Common myeloid progenitor, CD34-positive (primary cell): ENCODE results near the gene CRISPLD2.

Source experiments
- CTCF ChIA-PET: fragments of 350-600 bp; sonication (Branson Sonifier 250); formaldehyde crosslinking; loops from one replicate; lab custom pipeline; 2021; ENCODE audit warnings: antibody characterized with exemption; lab: Charles Lee
- POLR2A ChIA-PET: fragments of 350-600 bp; sonication (Branson Sonifier 250); formaldehyde crosslinking; loops from one replicate; lab custom pipeline; 2021; ENCODE audit warnings: antibody characterized with exemption; lab: Charles Lee
- DNase-seq, 3 donors: peaks; one replicate each; pipeline versions ENCODE4 v3.0.0 to v3.0.0-alpha.2; 2013
- H3K27ac ChIP-seq, 2 experiments: 1 replicate in 1 of 2; 2 replicates in 1 of 2; pipeline ENCODE4 v1.7.0; 2013; ENCODE audit warnings: inconsistent platforms in 2 of 2, low read length in 2 of 2, mild to moderate bottlenecking in 2 of 2, low read depth in 1 of 2, moderate library complexity in 1 of 2; ENCODE audit not compliant: severe bottlenecking in 2 of 2, insufficient read depth in 1 of 2, poor library complexity in 1 of 2
- H3K27me3 ChIP-seq, 5 experiments: replicated peaks in 2 of 5; 1 replicate in 3 of 5; 2 replicates in 2 of 5; pipeline versions ENCODE4 v1.6.1 to v1.7.0; 2013; ENCODE audit warnings: low read length in 4 of 5, mild to moderate bottlenecking in 2 of 5, moderate library complexity in 2 of 5, inconsistent platforms in 1 of 5; ENCODE audit not compliant: insufficient read depth in 5 of 5, control insufficient read depth in 4 of 5
- H3K36me3 ChIP-seq, 4 experiments: 1 replicate in 2 of 4; 2 replicates in 2 of 4; pipeline versions ENCODE4 v1.6.1 to v1.7.0; 2013; ENCODE audit warnings: low read length in 3 of 4, control low read depth in 1 of 4, mild to moderate bottlenecking in 1 of 4; ENCODE audit not compliant: control insufficient read depth in 4 of 4, insufficient read depth in 4 of 4
- H3K4me1 ChIP-seq, 4 experiments: 1 replicate in 3 of 4; 2 replicates in 1 of 4; pipeline versions ENCODE4 v1.6.1 to v1.7.1; 2013; ENCODE audit warnings: low read length in 3 of 4, mild to moderate bottlenecking in 3 of 4, control low read depth in 1 of 4, inconsistent platforms in 1 of 4, moderate library complexity in 1 of 4; ENCODE audit not compliant: control insufficient read depth in 4 of 4, insufficient read depth in 4 of 4; ENCODE audit errors: control extremely low read depth in 1 of 4
- H3K4me3 ChIP-seq, 7 experiments: 1 replicate in 4 of 7; 2 replicates in 3 of 7; pipeline versions ENCODE4 v1.5.1 to v1.7.0; 2013; ENCODE audit warnings: mild to moderate bottlenecking in 7 of 7, low read length in 6 of 7, moderate library complexity in 6 of 7, inconsistent platforms in 2 of 7, low read depth in 2 of 7, control low read depth in 1 of 7; ENCODE audit not compliant: insufficient read depth in 4 of 7, control insufficient read depth in 1 of 7; ENCODE audit errors: extremely low read depth in 1 of 7
- H3K9me3 ChIP-seq, 5 experiments: 1 replicate in 4 of 5; 2 replicates in 1 of 5; pipeline versions ENCODE4 v1.6.1 to v1.7.1; 2013; ENCODE audit warnings: low read length in 4 of 5, mild to moderate bottlenecking in 2 of 5, inconsistent platforms in 1 of 5, low read depth in 1 of 5, moderate library complexity in 1 of 5; ENCODE audit not compliant: control insufficient read depth in 4 of 5, insufficient read depth in 2 of 5; ENCODE audit errors: control extremely low read depth in 1 of 5
- WGBS: methylation state at CpG from one replicate; pipeline ENCODE4 v1.1.5; 2013; ENCODE audit not compliant: insufficient coverage; 5-methylcytosine and 5-hydroxymethylcytosine counted together

CRISPLD2 gene

DNA sequence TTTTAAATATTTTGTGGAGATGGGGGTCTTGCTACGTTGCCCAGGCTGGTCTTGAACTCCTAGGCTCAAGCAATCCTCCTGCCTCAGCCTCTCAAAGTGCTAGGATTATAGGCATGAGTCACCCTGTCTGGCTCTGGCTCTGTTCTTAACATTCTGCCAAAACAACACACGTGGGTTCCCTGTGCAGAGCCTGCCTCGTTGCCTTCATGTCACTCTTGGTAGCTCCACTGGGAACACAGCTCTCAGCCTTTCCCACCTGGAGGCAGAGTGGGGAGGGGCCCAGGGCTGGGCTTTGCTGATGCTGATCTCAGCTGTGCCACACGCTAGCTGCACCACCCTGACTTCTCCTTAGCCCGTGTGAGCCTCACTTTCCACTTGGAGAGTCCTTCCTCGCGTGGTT, 19.3 kb downstream of the CRISPLD2 start:
- WGBS = 85% methylated on average over 6 of the region's 7 CpGs
- H3K4me3 ChIP-seq = no peak overlapping the region
- ChIA-PET CTCF (interaction anchor here (0.6 to 1.4 kb wide), 2 partner anchors 12 to 13 kb away, joined by 3 to 4 read pairs; no protein-coding TSS in a partner anchor), POLR2A (no interaction called here)
- peaks cover 0 to 5% (median 1%) of the 10 kb centered on the region in 4 experiments for H3K4me1 ChIP-seq
- no peaks in the 10 kb centered on the region for H3K36me3 ChIP-seq
- no peaks in the 10 kb centered on the region for H3K9me3 ChIP-seq
- no peak for DNase-seq
- H3K27me3 ChIP-seq = peaks cover 3 to 75% (median 36%) of the 10 kb centered on the region in 5 experiments
- no peak overlapping the region for H3K27ac ChIP-seq

DNA sequence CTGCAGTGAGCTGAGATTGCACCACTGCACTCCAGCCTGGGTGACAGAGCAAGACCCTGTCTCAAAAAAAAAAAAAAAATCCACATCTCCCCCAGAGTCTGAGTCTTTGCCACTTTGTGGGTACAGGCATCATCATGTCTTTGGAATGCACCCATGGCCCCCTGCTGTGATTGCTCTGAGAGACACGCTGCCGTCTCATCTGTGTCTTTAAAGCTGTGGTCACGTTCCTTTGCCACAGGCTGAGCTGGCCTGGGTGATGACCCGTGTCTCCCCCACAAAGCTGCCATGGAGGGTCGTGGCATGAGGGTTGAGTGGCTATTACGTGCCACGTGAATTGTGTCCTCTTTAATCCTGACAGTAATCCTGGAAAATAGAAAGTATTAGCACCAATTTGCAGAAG, 20.2 kb downstream of the CRISPLD2 start:
- ChIA-PET POLR2A (no interaction called here), CTCF (interaction anchor here (0.9 kb wide), 1 partner anchor 18 kb away, joined by 3 read pairs; no protein-coding TSS in a partner anchor)
- Histone ChIP-seq H3K27ac (no peak overlapping the region), H3K4me1 (peaks cover 0 to 5% (median 1%) of the 10 kb centered on the region in 4 experiments), H3K4me3 (no peak overlapping the region), H3K27me3 (peaks cover 3 to 75% (median 40%) of the 10 kb centered on the region in 5 experiments), H3K36me3 (no peaks in the 10 kb centered on the region), H3K9me3 (no peaks in the 10 kb centered on the region)
- WGBS = 62% methylated on average over 6 of the region's 7 CpGs
- DNase-seq = no peak

GRCh38 chr16:84840687-84841627, 21.2 kb downstream of the CRISPLD2 start:
- H3K36me3 ChIP-seq = no peaks in the 10 kb centered on the region
- no peak overlapping the region for H3K27ac ChIP-seq
- H3K9me3 ChIP-seq = no peaks in the 10 kb centered on the region
- H3K27me3 ChIP-seq = peaks cover 3 to 75% (median 40%) of the 10 kb centered on the region in 5 experiments
- no peak overlapping the region for H3K4me3 ChIP-seq
- 93% methylated on average over 19 of the region's 22 CpGs for WGBS
- CTCF ChIA-PET = interaction anchor here (0.9 kb wide), 1 partner anchor 19 kb away, joined by 3 read pairs; no protein-coding TSS in a partner anchor
- POLR2A ChIA-PET = no interaction called here
- no peak for DNase-seq
- peaks cover 0 to 5% (median 1%) of the 10 kb centered on the region in 4 experiments for H3K4me1 ChIP-seq

DNA sequence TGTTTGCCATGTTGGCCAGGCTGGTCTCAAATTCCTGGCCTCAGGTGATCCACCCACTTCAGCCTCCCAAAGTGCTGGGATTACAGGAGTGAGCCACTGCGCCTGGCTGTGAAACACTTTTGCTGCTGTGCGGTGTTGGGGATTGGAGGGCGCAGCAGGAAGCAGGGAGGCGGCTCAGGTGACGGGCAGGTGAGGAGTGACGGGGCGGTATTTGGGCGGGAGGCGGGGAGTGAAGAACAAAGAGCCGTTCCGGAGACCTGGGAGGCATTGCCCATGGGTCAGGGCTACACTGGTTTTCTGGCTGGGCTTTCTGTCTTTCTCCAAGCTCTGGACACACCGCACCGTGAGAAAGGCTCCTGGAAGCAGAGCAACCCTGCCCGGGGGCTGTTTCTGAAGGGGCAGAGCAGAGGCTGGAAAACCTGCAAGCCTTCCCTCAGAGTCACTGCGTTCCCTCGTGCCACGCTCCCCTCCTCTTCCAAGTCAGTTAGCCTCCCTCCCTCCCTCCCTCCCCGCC, 22.1 kb downstream of the CRISPLD2 start:
- H3K27ac ChIP-seq = no peak overlapping the region
- peaks cover 0 to 5% (median 1%) of the 10 kb centered on the region in 4 experiments for H3K4me1 ChIP-seq
- no peak overlapping the region for H3K4me3 ChIP-seq
- H3K36me3 ChIP-seq = no peaks in the 10 kb centered on the region
- DNase-seq = no peak
- no peaks in the 10 kb centered on the region for H3K9me3 ChIP-seq
- H3K27me3 ChIP-seq = peaks cover 3 to 70% (median 33%) of the 10 kb centered on the region in 5 experiments
- ChIA-PET POLR2A (no interaction called here), CTCF (no interaction called here)
- WGBS = 14% methylated on average over 7 of the region's 18 CpGs

DNA sequence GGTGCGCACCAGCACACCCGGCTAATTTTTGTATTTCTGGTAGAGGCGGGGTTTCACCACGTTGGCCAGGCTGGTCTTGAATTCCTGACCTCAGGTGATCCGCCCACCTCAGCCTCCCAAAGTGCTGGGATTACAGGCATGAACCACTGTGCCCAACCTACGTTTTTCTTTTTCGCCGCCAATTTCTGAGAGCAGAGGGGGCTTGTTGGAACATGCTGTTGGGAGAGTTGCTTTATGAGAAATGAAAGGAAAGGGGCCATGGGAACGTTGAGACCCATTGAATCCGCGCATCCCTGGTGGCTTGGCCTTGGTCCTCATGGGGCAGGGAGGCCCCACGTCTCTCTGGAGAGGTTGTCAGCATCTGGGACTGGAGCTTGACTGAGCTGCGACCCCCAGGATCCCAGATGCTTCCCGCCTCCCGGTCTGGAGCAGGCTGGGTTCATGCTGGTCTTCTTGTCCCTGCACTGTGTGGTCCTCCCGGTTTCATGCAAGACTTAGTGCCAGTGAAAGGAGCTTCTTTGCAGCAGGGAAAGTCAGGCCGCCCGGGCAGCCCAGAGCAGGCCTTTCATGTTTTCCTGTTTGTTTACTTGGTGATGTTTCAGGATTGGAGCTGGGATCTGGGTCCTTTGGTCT, 22.8 kb downstream of the CRISPLD2 start:
- DNase-seq = no peak

DNA sequence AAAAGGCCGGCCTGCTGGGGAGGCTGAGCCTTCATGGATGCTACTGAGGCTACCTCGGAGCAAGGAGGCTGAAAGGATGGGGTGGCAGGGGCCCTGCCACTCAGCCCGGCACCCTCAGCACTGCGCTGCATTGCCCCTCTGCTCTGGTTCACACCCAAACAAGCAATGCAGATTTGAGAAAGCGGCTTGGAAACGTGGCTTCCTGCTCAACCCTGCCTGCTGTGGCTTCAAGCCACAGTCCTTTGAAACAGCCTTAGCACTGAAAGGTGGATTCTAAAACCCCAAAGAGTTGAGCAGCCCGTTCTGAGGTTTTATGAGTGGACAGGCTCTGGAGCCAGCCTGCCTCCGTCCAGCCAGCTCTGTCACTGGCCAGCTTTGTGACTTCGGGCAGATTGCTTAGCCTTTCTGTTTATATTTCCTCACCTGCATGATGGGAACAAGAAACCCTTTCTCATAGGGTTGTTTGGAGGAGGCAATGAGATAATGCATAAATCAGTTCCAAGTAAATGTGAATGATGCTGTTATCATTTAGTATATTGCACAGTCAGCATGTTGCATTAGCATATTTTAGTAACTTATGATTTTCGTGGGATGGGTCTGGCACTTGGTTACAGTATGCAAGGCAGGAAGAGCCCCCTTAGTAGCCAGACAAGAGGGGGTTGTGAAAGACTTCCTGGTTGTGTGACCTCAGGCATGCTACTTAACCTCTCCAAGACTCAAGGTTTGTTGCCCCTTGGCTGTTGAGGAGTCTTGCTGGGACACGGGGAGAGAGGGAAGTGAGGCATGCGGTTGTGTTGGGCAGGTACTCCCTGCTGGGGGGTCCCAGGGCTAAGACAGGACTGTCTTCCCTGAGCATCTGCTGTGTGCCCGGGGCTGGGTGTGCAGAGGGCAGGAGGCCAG, 23.6 kb downstream of the CRISPLD2 start:
- Histone ChIP-seq H3K36me3 (no peaks in the 10 kb centered on the region), H3K4me1 (peaks cover 0 to 5% (median 1%) of the 10 kb centered on the region in 4 experiments), H3K9me3 (no peaks in the 10 kb centered on the region), H3K27me3 (peaks cover 3 to 58% (median 24%) of the 10 kb centered on the region in 5 experiments), H3K4me3 (no peak overlapping the region), H3K27ac (no peak overlapping the region)
- no peak for DNase-seq
- CTCF ChIA-PET = no interaction called here
- 90% methylated on average over 11 of the region's 13 CpGs for WGBS
- POLR2A ChIA-PET = no interaction called here

More for the DNA sequence above, 22.8 kb downstream of the CRISPLD2 start:
- Histone ChIP-seq H3K27me3 (peaks cover 3 to 65% (median 31%) of the 10 kb centered on the region in 5 experiments), H3K9me3 (no peaks in the 10 kb centered on the region), H3K4me3 (no peak overlapping the region), H3K4me1 (peaks cover 0 to 5% (median 1%) of the 10 kb centered on the region in 4 experiments), H3K36me3 (no peaks in the 10 kb centered on the region), H3K27ac (no peak overlapping the region)
- WGBS = 85% methylated on average over 16 of the region's 18 CpGs
- ChIA-PET CTCF (no interaction called here), POLR2A (no interaction called here)
